ENCODE data around the gene PCLO.

The PCLO gene

DNA sequence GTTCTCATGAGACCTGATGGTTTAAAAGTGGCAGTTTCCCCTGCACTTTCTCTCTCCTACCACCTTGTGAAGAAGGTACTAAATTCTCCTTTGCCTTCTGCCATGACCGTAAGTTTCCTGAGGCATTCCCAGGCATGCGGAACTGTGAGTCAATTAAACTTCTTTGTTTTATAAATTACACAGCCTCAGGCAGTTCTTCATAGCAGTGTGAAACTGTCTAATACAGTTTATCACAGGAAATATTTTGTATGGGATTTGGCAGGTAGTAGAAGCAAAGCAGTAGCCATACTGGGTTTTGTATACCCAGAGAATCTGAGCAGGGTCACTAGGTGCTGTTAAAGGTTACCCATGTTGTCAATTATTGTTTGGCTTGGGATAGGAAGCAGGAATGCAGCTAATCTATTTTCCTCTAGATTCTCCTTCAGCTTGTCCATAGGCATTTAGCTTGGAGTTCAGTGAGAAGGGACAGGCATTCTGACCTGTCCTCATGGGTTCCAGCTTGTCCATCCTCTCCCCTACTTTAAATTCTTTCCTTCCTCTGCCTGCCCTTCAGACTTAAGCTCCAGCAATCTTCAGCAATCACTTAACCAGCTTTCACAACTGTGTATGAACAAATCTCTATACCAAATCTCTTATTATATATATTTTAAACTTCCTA lies 186.7 kb downstream of the PCLO start:
- TF ChIP-seq, protein P1, sequence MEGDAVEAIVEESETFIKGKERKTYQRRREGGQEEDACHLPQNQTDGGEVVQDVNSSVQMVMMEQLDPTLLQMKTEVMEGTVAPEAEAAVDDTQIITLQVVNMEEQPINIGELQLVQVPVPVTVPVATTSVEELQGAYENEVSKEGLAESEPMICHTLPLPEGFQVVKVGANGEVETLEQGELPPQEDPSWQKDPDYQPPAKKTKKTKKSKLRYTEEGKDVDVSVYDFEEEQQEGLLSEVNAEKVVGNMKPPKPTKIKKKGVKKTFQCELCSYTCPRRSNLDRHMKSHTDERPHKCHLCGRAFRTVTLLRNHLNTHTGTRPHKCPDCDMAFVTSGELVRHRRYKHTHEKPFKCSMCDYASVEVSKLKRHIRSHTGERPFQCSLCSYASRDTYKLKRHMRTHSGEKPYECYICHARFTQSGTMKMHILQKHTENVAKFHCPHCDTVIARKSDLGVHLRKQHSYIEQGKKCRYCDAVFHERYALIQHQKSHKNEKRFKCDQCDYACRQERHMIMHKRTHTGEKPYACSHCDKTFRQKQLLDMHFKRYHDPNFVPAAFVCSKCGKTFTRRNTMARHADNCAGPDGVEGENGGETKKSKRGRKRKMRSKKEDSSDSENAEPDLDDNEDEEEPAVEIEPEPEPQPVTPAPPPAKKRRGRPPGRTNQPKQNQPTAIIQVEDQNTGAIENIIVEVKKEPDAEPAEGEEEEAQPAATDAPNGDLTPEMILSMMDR (conservative IDR thresholded peaks at IDR 0.05; ENCODE audit: low read depth, low read length): no peak
- H3K4me3 ChIP-seq (ENCODE audit: low read depth, low read length): no peak overlapping the region
- no peak for DNase-seq (ENCODE audit: low read depth)

GRCh38 chr7:82972135-82972534 lies 190.5 kb downstream of the PCLO start:
- DNase-seq (ENCODE audit: low read depth): no peak
- H3K4me3 ChIP-seq (ENCODE audit: low read depth, low read length): no peak overlapping the region
- TF ChIP-seq, protein P1 (conservative IDR thresholded peaks at IDR 0.05; ENCODE audit: low read depth, low read length): no peak

GRCh38 chr7:82965088-82966036 lies 197.3 kb downstream of the PCLO start:
- H3K4me3 ChIP-seq (ENCODE audit: low read depth, low read length): no peak overlapping the region
- TF ChIP-seq, protein P1 (conservative IDR thresholded peaks at IDR 0.05; ENCODE audit: low read depth, low read length): no peak
- DNase-seq (ENCODE audit: low read depth): no peak

GRCh38 chr7:82964150-82964882 lies 198.4 kb downstream of the PCLO start:
- TF ChIP-seq, protein P1 (conservative IDR thresholded peaks at IDR 0.05; ENCODE audit: low read depth, low read length): no peak
- no peak for DNase-seq (ENCODE audit: low read depth)
- H3K4me3 ChIP-seq (ENCODE audit: low read depth, low read length): no peak overlapping the region

GRCh38 chr7:82961240-82961639 lies 201.4 kb downstream of the PCLO start:
- DNase-seq (ENCODE audit: low read depth): no peak
- TF ChIP-seq, protein P1 (conservative IDR thresholded peaks at IDR 0.05; ENCODE audit: low read depth, low read length): no peak
- H3K4me3 ChIP-seq (ENCODE audit: low read depth, low read length): no peak overlapping the region

GRCh38 chr7:82959528-82959927 lies 203.2 kb downstream of the PCLO start:
- no peak for DNase-seq (ENCODE audit: low read depth)
- H3K4me3 ChIP-seq (ENCODE audit: low read depth, low read length): no peak overlapping the region
- TF ChIP-seq, protein P1 (conservative IDR thresholded peaks at IDR 0.05; ENCODE audit: low read depth, low read length): no peak
